ENCODE measurements around the gene FAM131B.

FAM131B gene

DNA sequence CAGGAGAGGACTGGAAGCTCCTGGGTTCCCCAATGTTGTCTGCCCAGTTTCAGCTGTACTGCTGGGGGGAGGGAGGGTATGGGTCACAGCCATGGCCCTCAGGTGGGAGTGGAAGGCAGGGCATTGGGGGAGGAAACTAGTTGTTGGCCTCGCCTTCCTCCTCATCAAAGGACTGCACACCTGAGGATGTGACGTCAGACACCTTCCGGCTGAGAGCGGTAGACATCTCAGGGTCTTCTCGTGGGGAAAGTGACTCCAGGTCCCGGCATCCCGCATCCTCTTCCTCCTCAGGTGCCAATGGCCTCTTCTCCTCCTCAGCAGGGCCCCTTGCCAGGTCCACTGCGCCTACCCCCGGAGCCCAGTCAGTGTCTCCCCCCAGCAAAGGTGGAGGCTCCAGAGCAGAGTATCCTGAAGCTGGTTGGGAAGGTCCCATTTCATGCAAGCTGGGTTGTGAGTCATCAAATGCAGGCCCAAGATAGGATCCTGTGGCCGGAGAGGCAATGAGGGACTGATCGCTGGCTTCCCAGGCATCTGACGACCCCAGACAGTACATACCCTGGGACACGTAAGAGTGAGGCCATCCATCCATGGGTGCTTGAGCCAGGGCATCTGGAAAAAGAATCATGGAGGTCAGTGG, 6.0 kb downstream of the FAM131B start:
- no peak for DNase-seq

DNA sequence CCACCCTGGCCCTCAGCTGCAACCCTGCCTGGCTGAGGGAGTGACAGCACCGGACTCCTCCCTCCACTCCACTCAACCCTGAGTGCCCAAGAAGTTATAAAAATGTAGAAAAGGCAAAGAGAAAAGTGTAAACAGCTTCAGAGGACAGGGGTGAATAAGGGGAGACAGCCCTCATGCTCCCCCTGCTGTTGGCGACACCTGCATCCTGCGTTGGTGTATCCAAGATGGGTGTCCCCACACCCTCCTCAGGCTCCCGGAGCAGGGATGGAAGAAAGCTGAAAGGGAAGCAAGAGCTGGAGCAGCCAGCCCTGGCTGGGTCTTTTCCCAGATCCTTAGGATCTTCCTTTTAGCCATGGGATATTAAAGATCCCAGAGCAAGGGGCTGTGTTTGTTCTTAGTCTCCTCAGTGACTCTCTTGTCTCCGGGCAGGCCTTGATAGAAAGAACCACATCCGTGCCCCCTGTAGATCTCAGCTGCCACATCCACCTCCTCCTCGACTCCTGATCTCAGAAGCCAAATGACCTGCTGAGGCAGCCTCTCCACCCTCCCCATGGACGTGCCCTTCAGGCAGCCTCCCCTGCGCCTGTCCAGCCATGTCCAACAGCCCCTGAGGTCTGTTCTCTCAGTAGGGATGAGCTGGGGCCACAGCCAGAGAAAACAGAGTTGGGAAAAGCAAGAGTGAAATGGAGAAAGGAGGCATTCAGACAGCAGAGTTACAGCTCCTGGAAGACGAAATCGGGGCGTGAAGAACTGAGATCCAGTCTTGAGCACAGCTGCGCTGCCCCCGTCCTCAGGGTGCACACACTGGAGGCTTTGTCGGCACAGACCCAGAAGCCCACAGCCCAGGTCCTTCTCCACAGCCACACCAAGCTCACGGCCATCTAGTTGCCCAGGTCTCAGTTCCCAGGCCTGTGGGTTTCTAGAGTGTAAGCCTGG, 6.8 kb downstream of the FAM131B start:
- DNase-seq: no peak

DNA sequence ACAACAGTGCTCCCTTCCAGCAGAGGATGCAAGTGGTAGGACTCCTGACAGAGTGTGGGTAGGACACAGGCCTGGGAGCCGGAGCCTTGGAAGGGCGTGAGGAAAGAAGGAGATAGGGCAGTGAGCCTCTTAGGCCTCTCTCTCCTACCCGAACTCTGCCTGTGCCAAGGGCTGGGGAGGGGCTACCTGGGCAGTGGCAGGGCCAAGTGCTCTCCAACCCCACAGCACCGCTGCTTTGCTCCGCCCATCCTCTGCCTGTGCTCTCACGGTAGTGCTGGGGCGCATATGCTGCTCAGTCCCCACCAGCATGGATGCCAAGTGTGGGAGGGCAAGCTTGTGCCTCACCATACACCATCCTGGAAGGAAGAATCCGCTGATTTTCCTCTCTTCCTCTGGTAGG, 7.5 kb downstream of the FAM131B start:
- DNase-seq: no peak

GRCh38 chr7:143354376-143354775, 8.1 kb downstream of the FAM131B start:
- no peak for DNase-seq

DNA sequence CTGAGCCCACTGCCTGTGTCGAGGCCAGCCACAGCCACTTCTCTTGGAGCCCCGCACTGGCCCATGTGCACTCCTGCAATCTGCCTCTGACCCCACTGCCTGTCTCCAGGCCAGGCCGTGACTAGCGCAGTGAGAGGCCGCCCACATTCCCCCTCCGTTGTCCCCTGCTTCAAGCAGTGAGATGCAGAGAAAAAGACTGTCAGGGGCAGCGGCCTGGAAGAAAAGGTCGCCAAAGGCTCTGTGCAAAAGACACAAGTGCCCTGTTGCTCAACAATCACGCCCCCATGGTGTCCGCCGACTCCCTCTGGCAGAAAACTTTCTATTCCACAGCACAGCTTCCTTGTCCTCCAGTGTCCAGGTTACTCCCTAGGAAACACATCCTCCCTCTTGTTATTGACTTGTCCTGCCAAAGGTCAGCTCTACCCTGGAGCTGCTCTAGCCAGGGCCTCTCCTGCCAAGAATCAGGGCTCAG, 9.9 kb downstream of the FAM131B start:
- DNase-seq: no peak

DNA sequence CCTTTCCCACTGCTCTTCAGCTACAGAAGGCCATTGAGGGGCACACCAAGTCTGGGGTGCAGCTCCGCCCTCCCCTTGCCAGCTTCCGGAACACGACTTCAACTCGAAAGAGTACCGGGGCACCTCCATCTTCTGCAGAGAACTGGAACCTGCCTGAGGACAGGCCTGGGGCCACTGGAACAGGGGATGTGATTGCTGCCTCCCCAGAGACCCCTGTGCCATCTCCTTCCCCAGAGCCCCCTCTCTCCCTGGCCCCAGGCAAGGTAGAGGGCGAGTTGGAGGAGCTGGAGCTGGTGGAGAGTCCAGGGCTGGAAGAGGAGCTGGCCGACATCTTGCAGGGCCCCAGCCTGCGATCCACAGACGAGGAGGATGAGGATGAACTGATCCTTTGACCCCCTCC, 10.9 kb downstream of the FAM131B start:
- no peak for DNase-seq

- no peak for DNase-seq
Measured at GRCh38 chr7:143351060-143351459, 11.5 kb downstream of the FAM131B start.

GRCh38 chr7:143347950-143348349, 14.6 kb downstream of the FAM131B start:
- DNase-seq: no peak

- no peak for DNase-seq
Measured at GRCh38 chr7:143346018-143346417, 16.5 kb downstream of the FAM131B start.

GRCh38 chr7:143345428-143345900, 17.0 kb downstream of the FAM131B start:
- DNase-seq: peak; percentile 80

GRCh38 chr7:143343596-143343995, 18.9 kb downstream of the FAM131B start:
- no peak for DNase-seq

DNA sequence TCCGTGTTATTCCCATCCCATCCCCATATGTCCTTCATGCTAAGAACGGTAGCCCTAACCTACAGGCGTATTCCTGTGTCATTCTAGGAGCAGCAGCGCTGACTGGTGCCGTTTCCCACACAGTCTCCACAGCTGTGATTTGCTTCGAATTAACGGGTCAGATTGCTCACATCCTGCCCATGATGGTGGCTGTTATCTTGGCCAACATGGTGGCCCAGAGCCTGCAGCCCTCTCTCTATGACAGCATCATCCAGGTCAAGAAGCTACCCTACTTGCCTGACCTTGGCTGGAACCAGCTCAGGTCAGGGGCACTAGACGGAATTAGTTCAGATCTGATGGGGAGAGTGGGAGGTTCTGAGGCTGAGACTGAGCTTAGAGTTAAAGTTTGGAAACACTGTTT, 20.7 kb downstream of the FAM131B start:
- no peak for DNase-seq

DNA sequence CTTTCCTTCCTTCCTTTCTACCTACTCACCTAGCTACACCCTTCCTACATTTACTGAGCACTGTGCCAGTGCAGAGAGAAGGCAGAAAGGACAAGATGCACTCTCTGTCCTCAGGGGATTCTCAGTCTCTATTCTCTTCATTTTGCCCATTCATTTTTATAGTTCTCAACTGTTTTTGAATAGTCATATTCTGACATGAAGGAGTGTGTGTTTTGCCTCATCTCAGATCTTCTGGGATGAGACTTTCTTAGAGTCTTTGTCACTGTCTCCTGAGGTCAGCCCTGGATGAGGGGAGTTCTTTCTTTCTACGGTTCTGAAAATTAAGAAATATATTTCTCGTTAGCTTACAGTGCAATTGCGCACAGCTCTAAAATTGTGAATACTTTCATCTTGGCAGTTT, 25.3 kb downstream of the FAM131B start:
- DNase-seq: no peak

- DNase-seq: no peak
Measured at GRCh38 chr7:143334244-143334643, 28.3 kb downstream of the FAM131B start.

DNA sequence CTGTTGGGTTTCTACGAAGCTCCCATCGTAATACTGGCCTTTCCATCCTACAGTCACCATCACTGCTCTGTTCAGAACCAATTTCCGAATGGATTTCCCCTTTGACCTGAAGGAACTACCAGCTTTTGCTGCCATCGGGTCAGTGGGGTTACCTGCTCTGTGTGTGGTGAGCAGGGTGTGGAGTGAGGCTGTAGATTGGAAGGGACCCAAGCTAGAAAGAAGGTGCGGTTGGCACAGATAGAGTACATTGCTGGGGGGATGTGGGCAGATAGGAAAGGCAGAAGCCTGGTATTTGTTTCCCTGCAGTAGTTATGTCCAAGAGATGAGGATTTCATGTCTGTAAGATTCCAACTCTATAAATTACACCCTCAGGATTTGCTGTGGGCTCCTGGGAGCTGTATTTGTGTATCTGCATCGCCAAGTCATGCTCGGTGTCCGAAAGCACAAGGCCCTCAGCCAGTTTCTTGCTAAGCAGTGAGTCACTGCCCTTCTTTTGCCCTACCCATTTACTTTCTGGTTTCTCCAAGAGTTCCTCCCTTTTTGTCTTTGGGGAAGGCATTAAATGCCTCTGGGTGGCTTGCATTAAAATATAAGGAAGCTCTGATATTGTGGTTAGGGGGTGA, 31.2 kb downstream of the FAM131B start:
- DNase-seq: peak; percentile 15

- no peak for DNase-seq
Measured at GRCh38 chr7:143329471-143330170, 32.9 kb downstream of the FAM131B start.

GRCh38 chr7:143327903-143328302, 34.6 kb downstream of the FAM131B start:
- DNase-seq: no peak

DNA sequence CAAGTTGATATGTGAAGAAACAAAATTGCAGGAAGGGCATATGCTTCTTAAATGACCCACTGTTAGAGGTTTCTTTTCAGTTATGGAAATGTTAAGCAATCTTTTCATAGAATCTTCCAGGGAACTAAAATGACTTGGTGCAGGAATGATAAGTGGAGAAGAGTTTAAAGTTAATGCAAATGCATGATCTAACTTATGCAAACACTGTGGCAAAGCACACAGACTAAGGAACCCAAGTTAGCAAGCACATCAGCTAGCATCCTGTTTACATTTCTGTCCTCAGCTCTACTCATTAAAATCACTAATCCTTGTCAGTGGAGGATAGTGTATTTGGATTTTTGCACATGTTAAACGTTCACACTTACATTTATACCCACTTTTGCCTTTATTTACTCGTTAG, 37.3 kb downstream of the FAM131B start:
- DNase-seq: no peak

GRCh38 chr7:143323653-143324052, 38.9 kb downstream of the FAM131B start:
- no peak for DNase-seq

- DNase-seq: peak; percentile 8
Measured at GRCh38 chr7:143322760-143323633, 39.5 kb downstream of the FAM131B start.

- DNase-seq: peak; percentile 38
Measured at GRCh38 chr7:143321734-143322133, 40.8 kb downstream of the FAM131B start.

DNA sequence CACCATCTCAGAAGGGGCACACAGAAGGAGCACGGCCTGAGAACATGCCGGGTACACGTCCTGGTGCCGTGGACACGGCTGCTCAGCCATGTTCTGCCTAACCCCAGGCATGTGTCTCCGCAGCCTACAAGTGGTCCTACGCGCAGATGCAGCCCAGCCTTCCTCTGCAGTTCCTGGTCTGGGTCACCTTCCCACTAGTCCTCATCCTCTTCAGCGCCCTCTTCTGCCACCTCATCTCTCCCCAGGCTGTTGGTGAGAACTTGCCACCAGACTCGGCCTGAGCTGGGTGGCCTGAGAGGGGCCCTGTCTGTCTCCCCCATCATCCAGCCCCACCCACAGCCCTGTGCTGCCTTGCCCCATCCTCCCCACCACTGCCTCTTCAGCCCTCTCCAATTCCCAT, 41.3 kb downstream of the FAM131B start:
- DNase-seq: no peak
